Right lobe of liver (tissue), 4 donors: ENCODE measurements around the gene HOXB4.

Source experiments
- POLR2A ChIP-seq: fragments of 450-650 bp; IDR thresholded peaks from one replicate; pipeline ENCODE4 v1.6.1; 2017; ENCODE audit warnings: antibody characterized with exemption, mild to moderate bottlenecking
- TF ChIP-seq, protein P1 (sequence below), 4 donors: fragments of 200-600 bp in 3 of 4; fragments of 450-650 bp in 1 of 4; IDR thresholded peaks; one replicate each; pipeline versions ENCODE4 v1.5.1 to v1.8.0; 2016 to 2022; ENCODE audit warnings: antibody characterized with exemption in 4 of 4, mild to moderate bottlenecking in 2 of 4
- donor health status: DM: no; HTN: no; CAD: no.
- donor health status: DM: no; HTN: no; CAD: no.
- donor health status: DM: no; HTN: yes; CAD: no.

DNA sequence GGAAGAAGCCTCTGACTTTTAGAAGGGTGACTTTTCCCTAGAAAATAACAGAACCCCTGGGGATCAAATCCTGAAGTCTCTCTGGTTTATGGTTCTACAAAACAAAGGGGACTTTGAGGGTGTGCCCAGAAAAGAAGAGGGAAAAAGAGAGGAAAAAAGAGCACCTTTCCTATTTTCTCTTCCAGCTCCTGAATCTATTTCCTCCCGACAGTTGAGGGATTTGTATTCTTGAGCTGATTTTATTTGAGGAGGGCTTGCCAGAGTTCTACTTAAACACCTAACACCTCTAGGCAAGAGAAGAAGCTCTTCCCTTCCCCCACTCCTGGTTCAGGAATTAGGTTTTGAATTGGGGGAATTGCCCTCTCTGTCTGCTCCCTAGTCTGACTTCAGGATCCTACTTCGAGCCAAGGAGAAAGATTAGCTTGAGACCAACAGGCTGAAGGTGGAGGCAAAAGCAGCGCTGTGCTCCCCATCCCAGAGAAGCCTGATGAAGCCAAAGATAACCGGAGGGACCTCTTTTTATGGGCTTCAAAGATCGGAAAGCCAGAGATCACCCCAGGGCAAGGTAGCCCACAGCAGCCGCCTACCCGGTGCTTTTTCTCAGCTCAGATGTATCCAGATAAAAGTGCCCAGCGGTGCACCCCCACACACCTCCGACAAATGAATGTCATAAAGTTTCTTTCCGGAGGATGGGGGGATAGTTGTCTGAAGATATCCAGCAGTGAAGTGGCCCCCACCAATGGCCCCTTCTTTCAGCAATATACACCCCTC, 11.1 kb upstream of the HOXB4 start:
- TF ChIP-seq, protein P1, sequence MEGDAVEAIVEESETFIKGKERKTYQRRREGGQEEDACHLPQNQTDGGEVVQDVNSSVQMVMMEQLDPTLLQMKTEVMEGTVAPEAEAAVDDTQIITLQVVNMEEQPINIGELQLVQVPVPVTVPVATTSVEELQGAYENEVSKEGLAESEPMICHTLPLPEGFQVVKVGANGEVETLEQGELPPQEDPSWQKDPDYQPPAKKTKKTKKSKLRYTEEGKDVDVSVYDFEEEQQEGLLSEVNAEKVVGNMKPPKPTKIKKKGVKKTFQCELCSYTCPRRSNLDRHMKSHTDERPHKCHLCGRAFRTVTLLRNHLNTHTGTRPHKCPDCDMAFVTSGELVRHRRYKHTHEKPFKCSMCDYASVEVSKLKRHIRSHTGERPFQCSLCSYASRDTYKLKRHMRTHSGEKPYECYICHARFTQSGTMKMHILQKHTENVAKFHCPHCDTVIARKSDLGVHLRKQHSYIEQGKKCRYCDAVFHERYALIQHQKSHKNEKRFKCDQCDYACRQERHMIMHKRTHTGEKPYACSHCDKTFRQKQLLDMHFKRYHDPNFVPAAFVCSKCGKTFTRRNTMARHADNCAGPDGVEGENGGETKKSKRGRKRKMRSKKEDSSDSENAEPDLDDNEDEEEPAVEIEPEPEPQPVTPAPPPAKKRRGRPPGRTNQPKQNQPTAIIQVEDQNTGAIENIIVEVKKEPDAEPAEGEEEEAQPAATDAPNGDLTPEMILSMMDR (IDR thresholded peaks at IDR 0.05), result no peak
- TF ChIP-seq POLR2A, result no peak
